ENCODE data around the gene HBM. TPM values are rescaled to one million over a fixed set of nuclear protein-coding genes. Genes with fewer than 3 reads are reported as not detected.
"Not testable (repeated sequence)": the region's sequence is repeated elsewhere in the genome, so short reads cannot be mapped to it uniquely, and the experiment has no call there.

Gene HBM
- total RNA-seq, 1 experiment from 2014 or later, result not detected

- in situ Hi-C loops (cut with HindIII; ENCODE audit: low pct_unique_long_range_greater_than_20kb, low sequenced_read_pairs); H3K4me1 ChIP-seq (ENCODE audit: control insufficient read depth, insufficient read depth, low read length); intact Hi-C loops (cut with micrococcal nuclease; ENCODE audit: unreplicated experiment); ATAC-seq; POLR2A ChIA-PET; H3K27ac ChIP-seq (ENCODE audit: low read length); BruUV-seq (replicated peaks); H3K4me3 ChIP-seq (ENCODE audit: low read depth in 2 of 2, low read length in 2 of 2); DNase-seq (ENCODE audit: low read depth, low spot score); H3K27me3 ChIP-seq (ENCODE audit: control insufficient read depth, insufficient read depth, low read length); CTCF ChIA-PET; H3K9me3 ChIP-seq (ENCODE audit: control insufficient read depth, insufficient read depth, low read depth, low read length): not testable (repeated sequence)
- H3K36me3 ChIP-seq (ENCODE audit: control insufficient read depth, insufficient read depth, low read length), result peaks cover 13% of the 10 kb centered on the region
Observed at GRCh38 chr16:211631-212180, 45.9 kb downstream of the HBM start.

- ATAC-seq (no peak), DNase-seq (ENCODE audit: low read depth, low spot score) (no peak)
- Histone ChIP-seq H3K4me3 (ENCODE audit: low read depth in 2 of 2, low read length in 2 of 2) (no peak overlapping the region), H3K9me3 (ENCODE audit: control insufficient read depth, insufficient read depth, low read depth, low read length) (no peaks in the 10 kb centered on the region), H3K36me3 (ENCODE audit: control insufficient read depth, insufficient read depth, low read length) (peaks cover 9% of the 10 kb centered on the region), H3K27ac (ENCODE audit: low read length) (no peak overlapping the region), H3K27me3 (ENCODE audit: control insufficient read depth, insufficient read depth, low read length) (no peaks in the 10 kb centered on the region), H3K4me1 (ENCODE audit: control insufficient read depth, insufficient read depth, low read length) (no peaks in the 10 kb centered on the region)
- ChIA-PET CTCF (no interaction called here), POLR2A (no interaction called here)
- intact Hi-C loops (cut with micrococcal nuclease; ENCODE audit: unreplicated experiment), result no loop called here
- TF ChIP-seq SIN3A (IDR thresholded peaks at IDR 0.05; ENCODE audit: borderline replicate concordance, insufficient read depth, low read depth, low read length), result no peak
- TF ChIP-seq CTCF (IDR thresholded peaks at IDR 0.05), result no peak
- no peak for TF ChIP-seq TCF7L2 (IDR thresholded peaks at IDR 0.05; ENCODE audit: low read depth, low read length)
- TF ChIP-seq, protein P1, sequence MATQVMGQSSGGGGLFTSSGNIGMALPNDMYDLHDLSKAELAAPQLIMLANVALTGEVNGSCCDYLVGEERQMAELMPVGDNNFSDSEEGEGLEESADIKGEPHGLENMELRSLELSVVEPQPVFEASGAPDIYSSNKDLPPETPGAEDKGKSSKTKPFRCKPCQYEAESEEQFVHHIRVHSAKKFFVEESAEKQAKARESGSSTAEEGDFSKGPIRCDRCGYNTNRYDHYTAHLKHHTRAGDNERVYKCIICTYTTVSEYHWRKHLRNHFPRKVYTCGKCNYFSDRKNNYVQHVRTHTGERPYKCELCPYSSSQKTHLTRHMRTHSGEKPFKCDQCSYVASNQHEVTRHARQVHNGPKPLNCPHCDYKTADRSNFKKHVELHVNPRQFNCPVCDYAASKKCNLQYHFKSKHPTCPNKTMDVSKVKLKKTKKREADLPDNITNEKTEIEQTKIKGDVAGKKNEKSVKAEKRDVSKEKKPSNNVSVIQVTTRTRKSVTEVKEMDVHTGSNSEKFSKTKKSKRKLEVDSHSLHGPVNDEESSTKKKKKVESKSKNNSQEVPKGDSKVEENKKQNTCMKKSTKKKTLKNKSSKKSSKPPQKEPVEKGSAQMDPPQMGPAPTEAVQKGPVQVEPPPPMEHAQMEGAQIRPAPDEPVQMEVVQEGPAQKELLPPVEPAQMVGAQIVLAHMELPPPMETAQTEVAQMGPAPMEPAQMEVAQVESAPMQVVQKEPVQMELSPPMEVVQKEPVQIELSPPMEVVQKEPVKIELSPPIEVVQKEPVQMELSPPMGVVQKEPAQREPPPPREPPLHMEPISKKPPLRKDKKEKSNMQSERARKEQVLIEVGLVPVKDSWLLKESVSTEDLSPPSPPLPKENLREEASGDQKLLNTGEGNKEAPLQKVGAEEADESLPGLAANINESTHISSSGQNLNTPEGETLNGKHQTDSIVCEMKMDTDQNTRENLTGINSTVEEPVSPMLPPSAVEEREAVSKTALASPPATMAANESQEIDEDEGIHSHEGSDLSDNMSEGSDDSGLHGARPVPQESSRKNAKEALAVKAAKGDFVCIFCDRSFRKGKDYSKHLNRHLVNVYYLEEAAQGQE (IDR thresholded peaks at IDR 0.05; ENCODE audit: insufficient read depth in 1 of 2, low read depth in 2 of 2, low read length in 1 of 2), result no peak
- TF ChIP-seq POLR2AphosphoS5 (IDR thresholded peaks at IDR 0.05; ENCODE audit: low read depth, low read length), result no peak
- no TSS peak for BruUV-seq (replicated peaks)
- in situ Hi-C loops (cut with HindIII; ENCODE audit: low pct_unique_long_range_greater_than_20kb, low sequenced_read_pairs), result no loop called here
Observed at GRCh38 chr16:212999-213398, 47.2 kb downstream of the HBM start.

Other genes with a start within 250 kb of the HBM start
- 35.7 TPM for gene POLR3K, start 112.4 kb upstream of the HBM start, total RNA-seq (2021; ENCODE audit: unreplicated experiment)
- 83.5 TPM for gene SNRNP25, start 112.2 kb upstream of the HBM start, total RNA-seq (2021; ENCODE audit: unreplicated experiment)
- gene RHBDF1, start 93.3 kb upstream of the HBM start, total RNA-seq (2021; ENCODE audit: unreplicated experiment), result 41.7 TPM
- 85.7 TPM for gene MPG, start 87.8 kb upstream of the HBM start, total RNA-seq (2021; ENCODE audit: unreplicated experiment)
- gene NPRL3, start 27.3 kb upstream of the HBM start, total RNA-seq (2021; ENCODE audit: unreplicated experiment), result 69.7 TPM
- 1.1 TPM for gene HBZ, start 13.3 kb upstream of the HBM start, total RNA-seq (2021; ENCODE audit: unreplicated experiment)
- not detected for gene HBA2, start 6.9 kb downstream of the HBM start, total RNA-seq (2021; ENCODE audit: unreplicated experiment)
- gene HBA1, start 10.7 kb downstream of the HBM start, total RNA-seq (2021; ENCODE audit: unreplicated experiment), result 4.4 TPM
- gene HBQ1, start 14.5 kb downstream of the HBM start, total RNA-seq (2021; ENCODE audit: unreplicated experiment), result 10.4 TPM
- 75.3 TPM for gene LUC7L, start 63.5 kb downstream of the HBM start, total RNA-seq (2021; ENCODE audit: unreplicated experiment)
- 121 TPM for gene FAM234A, start 68.8 kb downstream of the HBM start, total RNA-seq (2021; ENCODE audit: unreplicated experiment)
- gene RGS11, start 110.0 kb downstream of the HBM start, total RNA-seq (2021; ENCODE audit: unreplicated experiment), result 10.2 TPM
- gene ARHGDIG, start 114.6 kb downstream of the HBM start, total RNA-seq (2021; ENCODE audit: unreplicated experiment), result 2.4 TPM
- gene PDIA2, start 117.2 kb downstream of the HBM start, total RNA-seq (2021; ENCODE audit: unreplicated experiment), result 1.1 TPM
- 53.3 TPM for gene AXIN1, start 186.7 kb downstream of the HBM start, total RNA-seq (2021; ENCODE audit: unreplicated experiment)
- gene MRPL28, start 204.6 kb downstream of the HBM start, total RNA-seq (2021; ENCODE audit: unreplicated experiment), result 140 TPM
- gene PGAP6, start 216.0 kb downstream of the HBM start, total RNA-seq (2021; ENCODE audit: unreplicated experiment), result 128 TPM
- 500 TPM for gene NME4, start 231.2 kb downstream of the HBM start, total RNA-seq (2021; ENCODE audit: unreplicated experiment)
- 92.7 TPM for gene DECR2, start 235.9 kb downstream of the HBM start, total RNA-seq (2021; ENCODE audit: unreplicated experiment)